Lung (tissue), 12 donors: ENCODE data around the gene GP5. TPM values are rescaled to one million over a fixed set of nuclear protein-coding genes. Genes with fewer than 3 reads are reported as not detected.

Experiments
- ATAC-seq: fragments of 200-7000 bp; cut with Tn5 transposase; one replicate; pipeline ENCODE4 v1.9.1; 2020; ENCODE audit warnings: moderate number of reproducible peaks; ENCODE audit not compliant: insufficient read depth, low FRiP score
- DNase-seq, 3 donors: peaks; one replicate each; pipeline ENCODE4 v3.0.0-alpha.2; 2013 to 2017
- H3K27ac ChIP-seq, 2 donors: one replicate each; pipeline ENCODE4 v1.5.1; 2013; ENCODE audit warnings: mild to moderate bottlenecking in 2 of 2, moderate library complexity in 2 of 2, control low read depth in 1 of 2, inconsistent platforms in 1 of 2, low read depth in 1 of 2, low read length in 1 of 2
- H3K27me3 ChIP-seq, 3 donors: one replicate each; pipeline ENCODE4 v1.5.1; 2013; ENCODE audit warnings: low read length in 2 of 3; ENCODE audit not compliant: control insufficient read depth in 3 of 3, insufficient read depth in 3 of 3
- H3K36me3 ChIP-seq, 4 donors: one replicate each; pipeline ENCODE4 v1.5.1; 2013; ENCODE audit warnings: low read length in 4 of 4, mild to moderate bottlenecking in 1 of 4, moderate library complexity in 1 of 4; ENCODE audit not compliant: control insufficient read depth in 4 of 4, insufficient read depth in 4 of 4
- H3K4me1 ChIP-seq, 5 donors: one replicate each; pipeline ENCODE4 v1.5.1; 2013; ENCODE audit warnings: low read length in 5 of 5, mild to moderate bottlenecking in 2 of 5, moderate library complexity in 1 of 5; ENCODE audit not compliant: control insufficient read depth in 5 of 5, insufficient read depth in 5 of 5
- H3K4me3 ChIP-seq: one replicate; pipeline ENCODE4 v1.5.1; 2013; ENCODE audit warnings: mild to moderate bottlenecking, control low read depth, moderate library complexity
- H3K9ac ChIP-seq, 2 donors: one replicate each; pipeline ENCODE4 v1.5.1; 2013; ENCODE audit warnings: low read length in 2 of 2, control low read depth in 1 of 2; ENCODE audit not compliant: insufficient read depth in 1 of 2
- H3K9me3 ChIP-seq, 4 donors: one replicate each; pipeline ENCODE4 v1.5.1; 2013; ENCODE audit warnings: low read length in 3 of 4, mild to moderate bottlenecking in 1 of 4, moderate library complexity in 1 of 4; ENCODE audit not compliant: control insufficient read depth in 4 of 4, insufficient read depth in 3 of 4
- CTCF ChIP-seq: IDR thresholded peaks from 2 replicates; pipeline ENCODE4 v1.5.1; 2012; ENCODE audit warnings: mild to moderate bottlenecking; ENCODE audit errors: control extremely low read depth, extremely low read depth
- WGBS, 2 donors: extraction: QIAGEN DNeasy Blood & Tissue Kit; methylation state at CpG; one replicate each; pipeline ENCODE4 v1.1.7; 2013; 5-methylcytosine and 5-hydroxymethylcytosine counted together
- polyA plus RNA-seq, 2 donors: library from polyadenylated mRNA; stranded (reverse); fragments of 200-250 nt; gene quantifications; one replicate each; pipeline ENCODE4 v1.2.1, GENCODE V29; 2013
- total RNA-seq, 2 donors: library from RNA; depleted of rRNA in 1 of 2; stranded (reverse); fragments of >200 nt in 1 of 2; gene quantifications; one replicate each; pipeline ENCODE4 v1.2.1, GENCODE V29; 2014 to 2021
- donor health status: control.
- donor health status: control.
- donor health status: Bipolar disorder and iron deficiency.
- donor health status: healthy.
- donor health status: DM: yes; HTN: yes; CAD: no.

GP5 gene
- total and polyA plus RNA-seq, 4 donors = 0.06 to 1.1 (median 0.37) TPM

- DNase-seq (no peak), ATAC-seq (no peak)
- no peaks in the 10 kb centered on the region for H3K27me3 ChIP-seq
- H3K9me3 ChIP-seq = no peaks in the 10 kb centered on the region
- no peaks in the 10 kb centered on the region for H3K4me1 ChIP-seq
- 86 to 95% methylated on average over 2 of the region's 2 CpGs for WGBS, 2 donors
- H3K9ac ChIP-seq = no peak overlapping the region
- TF ChIP-seq CTCF = no peak
- peaks cover 4 to 27% (median 9%) of the 10 kb centered on the region in 4 donors for H3K36me3 ChIP-seq
- H3K27ac ChIP-seq = no peak overlapping the region
- no peak overlapping the region for H3K4me3 ChIP-seq
Measured at GRCh38 chr3:194418671-194419070, 19.6 kb upstream of the GP5 start.

GRCh38 chr3:194407423-194407822 lies 8.4 kb upstream of the GP5 start:
- Histone ChIP-seq H3K4me3 (no peak overlapping the region), H3K9me3 (no peaks in the 10 kb centered on the region), H3K4me1 (no peaks in the 10 kb centered on the region), H3K36me3 (peaks cover 2 to 23% (median 9%) of the 10 kb centered on the region in 4 donors), H3K27me3 (no peaks in the 10 kb centered on the region), H3K27ac (no peak overlapping the region), H3K9ac (no peak overlapping the region)
- no peak for TF ChIP-seq CTCF
- DNase-seq (no peak), ATAC-seq (no peak)
- WGBS, 2 donors = 82 to 96% methylated on average over 7 of the region's 7 CpGs

- H3K9ac ChIP-seq = no peak overlapping the region
- no peak overlapping the region for H3K4me3 ChIP-seq
- TF ChIP-seq CTCF = no peak
- WGBS, 2 donors = 96% methylated on average over 2 of the region's 2 CpGs
- no peaks in the 10 kb centered on the region for H3K4me1 ChIP-seq
- DNase-seq = no peak
- peaks cover 0 to 23% (median 6%) of the 10 kb centered on the region in 4 donors for H3K36me3 ChIP-seq
- H3K27ac ChIP-seq = no peak overlapping the region
- no peaks in the 10 kb centered on the region for H3K27me3 ChIP-seq
- ATAC-seq = no peak
- no peaks in the 10 kb centered on the region for H3K9me3 ChIP-seq
Measured at GRCh38 chr3:194405766-194406165, 6.7 kb upstream of the GP5 start.

- Histone ChIP-seq H3K4me3 (no peak overlapping the region), H3K4me1 (no peaks in the 10 kb centered on the region), H3K9ac (no peak overlapping the region), H3K27me3 (peaks cover 0 to 3% (median 1%) of the 10 kb centered on the region in 3 donors), H3K27ac (no peak overlapping the region), H3K36me3 (peaks cover 0 to 13% (median 6%) of the 10 kb centered on the region in 4 donors), H3K9me3 (no peaks in the 10 kb centered on the region)
- DNase-seq (peak in 2 of 3 donors; percentile 67 to 76), ATAC-seq (peak; percentile 38)
- 42 to 50% methylated on average over 10 of the region's 10 CpGs for whole genome bisulfite sequencing, 2 donors
- no peak for TF ChIP-seq CTCF
Measured at GRCh38 chr3:194404365-194405140, 5.5 kb upstream of the GP5 start.
